Lower lobe of right lung (tissue), 2 donors: ENCODE data around the gene PTGIR. TPM values are rescaled to one million over a fixed set of nuclear protein-coding genes. Genes with fewer than 3 reads are reported as not detected.

Experiments
- ATAC-seq, 2 donors: fragments of 200-7000 bp; cut with Tn5 transposase; one replicate each; pipeline ENCODE4 v1.9.1; 2020 to 2022; ENCODE audit warnings: mild to moderate bottlenecking in 2 of 2, moderate library complexity in 2 of 2
- DNase-seq: peaks from one replicate; pipeline ENCODE4 v3.0.0-alpha.2; 2020
- H3K27ac ChIP-seq: fragments of 200-600 bp; one replicate; pipeline ENCODE4 v1.8.0; 2022
- H3K27me3 ChIP-seq: fragments of 200-600 bp; one replicate; pipeline ENCODE4 v1.8.0; 2022; ENCODE audit warnings: low read depth
- H3K36me3 ChIP-seq: fragments of 200-600 bp; one replicate; pipeline ENCODE4 v1.8.0; 2022; ENCODE audit warnings: mild to moderate bottlenecking
- H3K4me1 ChIP-seq: fragments of 200-600 bp; one replicate; pipeline ENCODE4 v1.8.0; 2022
- H3K4me3 ChIP-seq: fragments of 200-600 bp; one replicate; pipeline ENCODE4 v1.8.0; 2022; ENCODE audit warnings: mild to moderate bottlenecking
- H3K9me3 ChIP-seq: fragments of 200-600 bp; one replicate; pipeline ENCODE4 v1.8.0; 2022
- CTCF ChIP-seq: fragments of 200-600 bp; IDR thresholded peaks from one replicate; pipeline ENCODE4 v1.8.0; 2022; ENCODE audit warnings: antibody characterized with exemption, mild to moderate bottlenecking
- intact Hi-C: fragments of 100-400 bp; cut with DNase I; formaldehyde crosslinking; loops from one replicate; pipeline ENCODE4 v1.11.0; 2022
- total RNA-seq: library from RNA; stranded (reverse); fragmentation: NEBNext Ultra II Directional; extraction: Animal tissue kit (Norgen Biotek cat#: 25700); gene quantifications from one replicate; pipeline ENCODE4 v1.2.1, GENCODE V29; 2021
- donor health status: DM: no; HTN: yes; CAD: no; lungs with severe emphysema.

Gene PTGIR
- total RNA-seq, 1 donor from 2014 or later: 6.9 TPM

DNA sequence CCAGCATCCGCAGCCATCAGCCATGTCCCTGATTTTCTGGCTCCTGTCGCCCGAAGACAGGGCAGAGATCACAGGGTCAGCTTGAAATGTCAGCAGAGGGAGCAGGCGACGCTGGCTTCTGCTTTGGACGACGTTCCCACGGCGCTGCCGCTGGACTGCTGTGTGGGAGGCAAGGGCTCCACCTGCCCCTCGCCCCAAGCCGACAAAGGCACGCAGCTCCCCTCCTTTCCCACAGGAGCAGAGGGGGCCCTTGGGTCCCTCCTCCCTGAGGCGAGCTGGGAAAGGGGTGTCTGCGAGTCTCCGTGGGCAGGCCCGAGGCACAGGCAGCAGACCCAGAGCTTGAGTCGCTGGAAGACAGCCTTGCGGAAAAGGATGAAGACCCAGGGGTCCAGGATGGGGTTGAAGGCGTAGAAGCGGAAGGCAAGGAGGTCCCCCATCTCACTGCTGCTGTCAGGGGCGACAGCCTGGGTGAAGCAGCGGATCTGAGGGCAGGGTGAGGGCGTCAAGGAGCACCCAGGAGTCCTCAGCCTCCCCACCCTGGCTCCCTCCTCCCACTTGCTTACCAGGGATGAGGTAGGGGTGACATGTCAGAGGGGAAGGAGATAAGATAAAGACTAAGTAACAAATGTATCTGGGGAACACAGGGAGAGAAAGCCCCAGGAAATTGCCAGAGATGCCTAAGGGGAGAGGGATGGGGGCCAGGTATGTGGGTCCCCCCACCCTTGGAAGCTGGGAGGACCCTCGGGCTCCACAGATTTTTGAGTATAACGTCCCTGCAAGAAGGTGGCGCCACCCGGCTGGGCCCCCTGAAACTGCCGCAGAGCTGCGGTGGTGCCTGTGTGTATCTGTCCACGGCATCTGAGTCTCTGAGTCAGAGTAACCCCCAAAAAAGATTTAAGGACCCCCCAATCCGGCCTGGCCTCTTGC is 3.4 kb downstream of the PTGIR start:
- Histone ChIP-seq H3K4me1 (peaks cover 53% of the 10 kb centered on the region), H3K4me3 (peak overlapping the region; percentile 47), H3K9me3 (no peaks in the 10 kb centered on the region), H3K36me3 (no peaks in the 10 kb centered on the region), H3K27ac (peak overlapping the region; percentile 71), H3K27me3 (no peaks in the 10 kb centered on the region)
- ATAC-seq: no peak
- DNase-seq: peak; percentile 28
- intact Hi-C loops: no loop called here
- TF ChIP-seq CTCF: no peak

GRCh38 chr19:46620716-46621115 is 4.2 kb downstream of the PTGIR start:
- intact Hi-C loops: no loop called here
- Histone ChIP-seq H3K27ac (peak overlapping the region; percentile 71), H3K9me3 (no peaks in the 10 kb centered on the region), H3K27me3 (no peaks in the 10 kb centered on the region), H3K4me1 (peaks cover 46% of the 10 kb centered on the region), H3K4me3 (peak overlapping the region; percentile 47), H3K36me3 (no peaks in the 10 kb centered on the region)
- ATAC-seq: no peak
- no peak for DNase-seq
- no peak for TF ChIP-seq CTCF

GRCh38 chr19:46620267-46620666 is 4.6 kb downstream of the PTGIR start:
- Histone ChIP-seq H3K4me1 (peaks cover 42% of the 10 kb centered on the region), H3K27ac (no peak overlapping the region), H3K27me3 (no peaks in the 10 kb centered on the region), H3K9me3 (no peaks in the 10 kb centered on the region), H3K36me3 (no peaks in the 10 kb centered on the region), H3K4me3 (no peak overlapping the region)
- ATAC-seq (no peak), DNase-seq (no peak)
- TF ChIP-seq CTCF: no peak
- intact Hi-C loops: no loop called here

DNA sequence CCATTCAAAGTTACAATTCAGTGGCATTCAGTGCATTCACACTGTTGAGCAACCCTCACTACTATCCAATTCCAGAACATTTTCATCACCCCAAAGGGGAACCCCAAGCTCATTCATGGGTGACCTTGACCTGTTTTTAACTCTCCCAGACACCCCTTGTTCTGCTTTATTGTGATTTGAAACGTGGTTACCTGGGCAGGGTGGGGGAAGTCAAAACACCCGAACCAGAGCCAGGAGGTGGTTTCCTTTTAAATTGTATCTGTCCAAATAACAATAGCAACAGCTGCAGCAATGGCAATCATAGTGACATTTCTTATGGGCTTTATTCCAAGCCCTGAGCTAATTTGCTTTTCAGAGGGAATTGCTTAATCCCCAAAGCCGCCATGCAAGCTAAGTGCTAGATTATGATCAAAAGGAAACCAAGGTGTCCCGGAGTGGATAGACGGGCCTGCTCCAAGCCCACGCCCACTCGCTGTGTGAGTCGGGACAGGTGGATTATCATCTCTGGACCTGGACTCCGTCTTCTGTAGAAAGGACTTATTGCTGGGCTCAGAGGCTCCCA is 6.1 kb downstream of the PTGIR start:
- Histone ChIP-seq H3K4me1 (peaks cover 35% of the 10 kb centered on the region), H3K4me3 (no peak overlapping the region), H3K27me3 (no peaks in the 10 kb centered on the region), H3K27ac (no peak overlapping the region), H3K36me3 (no peaks in the 10 kb centered on the region), H3K9me3 (no peaks in the 10 kb centered on the region)
- no peak for DNase-seq
- no peak for TF ChIP-seq CTCF
- ATAC-seq: peak; percentile 38 to 50
- intact Hi-C loops: no loop called here

DNA sequence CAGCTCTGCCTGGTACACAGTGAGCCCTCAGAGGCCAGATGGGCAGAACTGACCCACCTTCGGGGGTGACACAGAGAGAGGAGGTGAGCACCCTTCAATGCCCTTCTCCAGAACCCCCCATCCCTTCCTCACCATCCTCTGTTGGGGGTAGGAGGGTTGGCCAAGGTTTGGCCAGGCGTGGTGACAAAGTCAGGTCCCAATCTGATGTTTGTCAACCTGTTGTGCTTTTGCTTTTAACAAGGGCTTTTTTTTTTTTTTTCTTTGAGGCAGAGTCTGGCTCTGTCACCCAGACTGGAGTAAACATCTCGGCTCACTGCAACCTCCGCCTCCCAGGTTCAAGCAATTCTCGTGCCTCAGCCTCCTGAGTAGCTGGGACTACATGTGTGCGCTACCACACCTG is 7.3 kb downstream of the PTGIR start:
- ATAC-seq (no peak), DNase-seq (no peak)
- no peaks in the 10 kb centered on the region for H3K36me3 ChIP-seq
- no peak overlapping the region for H3K27ac ChIP-seq
- no peak overlapping the region for H3K4me3 ChIP-seq
- peaks cover 31% of the 10 kb centered on the region for H3K4me1 ChIP-seq
- H3K9me3 ChIP-seq: no peaks in the 10 kb centered on the region
- no peak for TF ChIP-seq CTCF
- intact Hi-C loops: no loop called here
- no peaks in the 10 kb centered on the region for H3K27me3 ChIP-seq
